ENCODE data around the gene RALGAPB.

The RALGAPB gene

GRCh38 chr20:38446441-38447209 lies 26.0 kb upstream of the RALGAPB start (continued):
- TF ChIP-seq ZBTB11 (tag by site-specific recombination; conservative IDR thresholded peaks at IDR 0.05; ENCODE audit: low read depth): peak; percentile 94
- TF ChIP-seq ZFP69B (tag by site-specific recombination; IDR thresholded peaks at IDR 0.05): peak; percentile 90
- peak; percentile 69; the same call in 1 of the 2 replicates for TF ChIP-seq ZSCAN18 (tag by site-specific recombination; IDR thresholded peaks at IDR 0.05)
- no peak for TF ChIP-seq ZNF776 (tag by site-specific recombination; IDR thresholded peaks at IDR 0.05; ENCODE audit: borderline replicate concordance)
- TF ChIP-seq EGR2 (tag by site-specific recombination; IDR thresholded peaks at IDR 0.05; ENCODE audit: low read depth): peak; percentile 75
- no peak for TF ChIP-seq ZFP3 (tag by site-specific recombination; IDR thresholded peaks at IDR 0.05; ENCODE audit: low read depth)
- no peak for TF ChIP-seq ZNF426 (tag by site-specific recombination; IDR thresholded peaks at IDR 0.05)
- TF ChIP-seq KLF10 (tag by site-specific recombination; IDR thresholded peaks at IDR 0.05): peak; percentile 99
- TF ChIP-seq ZNF280D (tag by site-specific recombination; IDR thresholded peaks at IDR 0.05): 0 out of 2 replicates have a peak, but pooled peaks have one; percentile 27
- TF ChIP-seq ZNF10 (tag by site-specific recombination; IDR thresholded peaks at IDR 0.05): no peak
- peak; percentile 97 for TF ChIP-seq ZSCAN30 (tag by site-specific recombination; IDR thresholded peaks at IDR 0.05)
- TF ChIP-seq ZNF18 (tag by site-specific recombination; IDR thresholded peaks at IDR 0.05): no peak
- peak; percentile 99 for TF ChIP-seq ZBTB7A (tag by site-specific recombination; IDR thresholded peaks at IDR 0.05; ENCODE audit: low read depth)
- TF ChIP-seq REST (tag by site-specific recombination; IDR thresholded peaks at IDR 0.05): 0 out of 2 replicates have a peak, but pooled peaks have one; percentile 23
- TF ChIP-seq FEZF1 (tag by site-specific recombination; IDR thresholded peaks at IDR 0.05): no peak
- no peak for TF ChIP-seq ZNF221 (tag by site-specific recombination; IDR thresholded peaks at IDR 0.05; ENCODE audit: borderline replicate concordance)
- peak; percentile 78 for TF ChIP-seq YY2 (tag by site-specific recombination; IDR thresholded peaks at IDR 0.05)
- TF ChIP-seq ZNF19 (tag by site-specific recombination; IDR thresholded peaks at IDR 0.05; ENCODE audit: low read depth): no peak
- TF ChIP-seq ZNF791 (tag by site-specific recombination; IDR thresholded peaks at IDR 0.05): no peak
- TF ChIP-seq ZNF23 (tag by site-specific recombination; IDR thresholded peaks at IDR 0.05; ENCODE audit: borderline replicate concordance): no peak
- peak; percentile 98 for TF ChIP-seq ZXDB (tag by site-specific recombination; IDR thresholded peaks at IDR 0.05)
- peak; percentile 86 for TF ChIP-seq KLF1 (tag by site-specific recombination; IDR thresholded peaks at IDR 0.05)
- TF ChIP-seq GLI4 (tag by site-specific recombination; IDR thresholded peaks at IDR 0.05): no peak
- TF ChIP-seq ZNF311 (tag by site-specific recombination; IDR thresholded peaks at IDR 0.05; ENCODE audit: borderline replicate concordance): no peak
- TF ChIP-seq ZNF76 (tag by site-specific recombination; IDR thresholded peaks at IDR 0.05; ENCODE audit: borderline replicate concordance, low read depth): peak; percentile 83
- peak; percentile 98 for TF ChIP-seq KLF7 (tag by site-specific recombination; IDR thresholded peaks at IDR 0.05; ENCODE audit: borderline replicate concordance)
- peak; percentile 96 for TF ChIP-seq ZNF324 (tag by site-specific recombination; IDR thresholded peaks at IDR 0.05)

All from HEK293 (cell line).